ENCODE results near the gene HAPLN2. TPM values are rescaled to one million over a fixed set of nuclear protein-coding genes. Genes with fewer than 3 reads are reported as not detected.
"Not testable (repeated sequence)": the region's sequence is repeated elsewhere in the genome, so short reads cannot be mapped to it uniquely, and the experiment has no call there.

HAPLN2 gene
- total RNA-seq, 3 donors from 2014 or later: 0.28 TPM; not detected in 2

- H3K4me1 ChIP-seq (ENCODE audit: low read depth): no peaks in the 10 kb centered on the region
- intact Hi-C loops (cut with DNase I, micrococcal nuclease): loop anchor here in 1 of 2 donors (5.0 kb wide), 1 partner anchor 73 kb away; no protein-coding TSS in a partner anchor
- no peaks in the 10 kb centered on the region for H3K36me3 ChIP-seq (ENCODE audit: low read depth)
- DNase-seq (peak in 2 of 3 donors; percentile 39 to 95), ATAC-seq (peak; percentile 78)
- H3K4me3 ChIP-seq: no peak overlapping the region
- TF ChIP-seq CTCF (IDR thresholded peaks at IDR 0.05): peak; percentile 93
- H3K9me3 ChIP-seq: no peaks in the 10 kb centered on the region
Measured at GRCh38 chr1:156583821-156584622, 35.2 kb upstream of the HAPLN2 start.

GRCh38 chr1:156584813-156585212 lies 34.4 kb upstream of the HAPLN2 start:
- no peak for TF ChIP-seq CTCF (IDR thresholded peaks at IDR 0.05)
- intact Hi-C loops (cut with DNase I, micrococcal nuclease): loop anchor here in 1 of 2 donors (5.0 kb wide), 1 partner anchor 72 kb away; no protein-coding TSS in a partner anchor
- Histone ChIP-seq H3K4me1 (ENCODE audit: low read depth) (no peaks in the 10 kb centered on the region), H3K9me3 (no peaks in the 10 kb centered on the region), H3K4me3 (no peak overlapping the region), H3K36me3 (ENCODE audit: low read depth) (no peaks in the 10 kb centered on the region)
- DNase-seq (peak in 1 of 3 donors; percentile 23), ATAC-seq (no peak)

- intact Hi-C loops (cut with DNase I, micrococcal nuclease): no loop called here
- no peak for TF ChIP-seq CTCF (IDR thresholded peaks at IDR 0.05)
- Histone ChIP-seq H3K4me1 (ENCODE audit: low read depth) (peaks cover 3% of the 10 kb centered on the region), H3K9me3 (no peaks in the 10 kb centered on the region), H3K36me3 (ENCODE audit: low read depth) (no peaks in the 10 kb centered on the region), H3K4me3 (no peak overlapping the region)
- DNase-seq (peak in 1 of 3 donors; percentile 21), ATAC-seq (no peak)
Measured at GRCh38 chr1:156586323-156586722, 32.9 kb upstream of the HAPLN2 start.

GRCh38 chr1:156586892-156587477 lies 32.2 kb upstream of the HAPLN2 start:
- intact Hi-C loops (cut with DNase I, micrococcal nuclease): no loop called here
- peak in 2 of 3 donors; percentile 34 to 43 for DNase-seq
- H3K36me3 ChIP-seq (ENCODE audit: low read depth): no peaks in the 10 kb centered on the region
- H3K9me3 ChIP-seq: no peaks in the 10 kb centered on the region
- peaks cover 4% of the 10 kb centered on the region for H3K4me1 ChIP-seq (ENCODE audit: low read depth)
- TF ChIP-seq CTCF (IDR thresholded peaks at IDR 0.05): no peak
- H3K4me3 ChIP-seq: no peak overlapping the region
- ATAC-seq: peak; percentile 56

GRCh38 chr1:156587927-156588326 lies 31.3 kb upstream of the HAPLN2 start:
- H3K36me3 ChIP-seq (ENCODE audit: low read depth); ATAC-seq; H3K9me3 ChIP-seq; H3K4me3 ChIP-seq; intact Hi-C loops (cut with DNase I, micrococcal nuclease): not testable (repeated sequence)
- peaks cover 11% of the 10 kb centered on the region for H3K4me1 ChIP-seq (ENCODE audit: low read depth)
- DNase-seq: peak in 1 of 3 donors; percentile 10

- no peaks in the 10 kb centered on the region for H3K9me3 ChIP-seq
- peaks cover 11% of the 10 kb centered on the region for H3K4me1 ChIP-seq (ENCODE audit: low read depth)
- intact Hi-C loops (cut with DNase I, micrococcal nuclease): no loop called here
- H3K36me3 ChIP-seq (ENCODE audit: low read depth): no peaks in the 10 kb centered on the region
- DNase-seq (no peak), ATAC-seq (no peak)
- no peak for TF ChIP-seq CTCF (IDR thresholded peaks at IDR 0.05)
- H3K4me3 ChIP-seq: no peak overlapping the region
Measured at GRCh38 chr1:156589546-156589945, 29.7 kb upstream of the HAPLN2 start.
